DMS79 (cell line): ENCODE results near the gene CATSPERB.
"Not testable (repeated sequence)": the region's sequence is repeated elsewhere in the genome, so short reads cannot be mapped to it uniquely, and the experiment has no call there.

Source experiments
- DNase-seq: peaks from one replicate; lab custom pipeline; 2025; lab: John Stamatoyannopoulos, UW

Gene CATSPERB

DNA sequence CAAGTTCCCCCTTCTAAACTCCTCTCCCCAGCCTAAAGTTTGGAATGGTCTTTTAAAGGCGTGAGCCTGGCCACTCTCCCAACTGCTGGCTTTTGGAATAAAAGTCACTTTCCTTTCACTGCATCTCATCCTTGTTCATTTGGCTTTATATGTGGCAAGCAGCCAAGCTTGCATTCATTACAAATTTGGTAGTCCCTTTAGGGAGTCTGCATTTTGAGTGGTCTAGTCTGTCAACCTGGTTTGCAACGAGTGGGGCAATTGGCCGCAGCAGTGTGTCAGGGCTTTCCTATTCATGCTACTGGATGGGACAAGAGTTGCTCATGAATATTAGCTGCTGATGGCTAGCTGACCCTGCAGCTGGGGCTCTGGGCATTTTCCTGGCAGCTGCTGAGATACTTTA is 57.0 kb downstream of the CATSPERB start:
- DNase-seq, result no peak

- DNase-seq, result no peak
These were observed 62.0 kb downstream of the CATSPERB start for GRCh38 chr14:91669867-91670266.

GRCh38 chr14:91667101-91667500 is 64.8 kb downstream of the CATSPERB start:
- not testable (repeated sequence) for DNase-seq

- DNase-seq, result no peak
These were observed 71.1 kb downstream of the CATSPERB start for GRCh38 chr14:91660790-91661189.

- DNase-seq, result no peak
These were observed 77.0 kb downstream of the CATSPERB start for GRCh38 chr14:91654836-91655235.

DNA sequence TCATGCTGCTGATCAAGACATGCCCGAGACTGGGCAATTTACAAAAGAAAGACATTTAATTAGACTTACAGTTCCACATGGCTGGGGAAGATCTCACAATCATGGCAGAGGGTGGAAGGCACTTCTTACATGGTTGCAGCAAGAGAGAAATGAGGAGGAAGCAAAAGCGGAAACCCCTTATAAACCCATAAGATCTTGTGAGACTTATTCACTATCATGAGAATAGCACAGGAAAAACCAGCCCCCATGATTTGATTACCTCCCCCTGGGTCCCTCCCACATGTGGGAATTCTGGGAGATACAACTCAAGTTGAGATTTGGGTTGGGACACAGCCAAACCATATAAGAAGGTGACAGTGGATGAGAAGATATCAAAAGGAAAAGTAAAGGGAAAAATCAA is 78.4 kb downstream of the CATSPERB start:
- no peak for DNase-seq

- peak; percentile 30 for DNase-seq
These were observed 82.0 kb downstream of the CATSPERB start for GRCh38 chr14:91649930-91650329.

DNA sequence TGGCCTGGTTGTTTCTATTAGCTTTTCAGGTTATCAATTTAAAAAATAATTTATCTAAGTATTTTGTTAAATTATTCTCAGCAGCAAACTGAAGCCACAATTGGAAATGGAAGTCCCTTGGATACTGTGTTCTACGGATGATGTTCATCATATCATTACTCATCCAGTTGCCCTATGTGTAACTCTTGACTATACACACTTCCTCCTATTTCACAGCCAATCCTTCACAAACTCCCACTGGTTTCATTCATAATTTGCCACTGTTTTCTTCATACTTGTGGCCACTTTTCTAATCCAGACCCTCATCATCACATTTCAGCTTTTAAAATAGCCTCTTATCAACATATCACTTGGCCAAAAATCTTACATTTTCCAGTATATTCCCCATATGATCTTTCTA is 84.0 kb downstream of the CATSPERB start:
- DNase-seq, result no peak

DNA sequence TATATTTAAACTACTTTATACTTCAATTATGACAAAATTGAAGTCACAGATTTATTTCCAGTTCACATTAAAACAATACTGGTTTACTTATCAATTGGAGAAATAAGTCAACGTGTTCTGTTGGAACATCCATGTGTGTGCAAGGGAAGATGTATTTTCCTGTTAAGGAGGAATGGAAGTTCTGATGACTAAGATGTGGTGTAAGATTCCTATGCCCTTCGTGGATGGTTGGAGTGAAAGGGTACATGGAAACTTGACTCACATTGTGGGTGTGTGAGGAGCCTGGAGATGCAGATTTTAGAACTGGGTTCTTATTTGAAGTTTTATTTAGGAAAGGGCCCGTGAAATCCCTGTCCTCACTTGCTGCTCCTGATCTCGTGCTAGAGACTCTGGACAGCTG is 95.3 kb downstream of the CATSPERB start:
- no peak for DNase-seq

DNA sequence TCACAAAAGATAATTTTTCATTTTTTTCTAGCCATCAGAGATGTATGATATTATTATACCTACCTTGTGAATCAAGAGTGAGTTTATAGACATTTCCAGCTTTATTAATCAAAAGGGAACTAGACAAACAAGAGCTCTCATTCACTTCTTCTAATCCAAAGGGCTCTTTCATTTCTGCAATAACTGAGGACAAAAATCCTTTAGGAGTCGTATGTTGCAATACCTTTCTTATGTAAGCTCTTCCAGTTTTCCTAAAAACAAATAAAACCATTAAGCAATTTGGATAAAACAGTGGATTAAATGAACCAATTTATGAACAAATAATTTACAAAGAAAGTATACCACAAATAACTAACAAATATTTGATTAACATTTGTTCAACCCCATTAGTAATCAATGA is 107.1 kb downstream of the CATSPERB start:
- DNase-seq, result no peak

GRCh38 chr14:91614187-91614586 is 117.7 kb downstream of the CATSPERB start:
- no peak for DNase-seq

DNA sequence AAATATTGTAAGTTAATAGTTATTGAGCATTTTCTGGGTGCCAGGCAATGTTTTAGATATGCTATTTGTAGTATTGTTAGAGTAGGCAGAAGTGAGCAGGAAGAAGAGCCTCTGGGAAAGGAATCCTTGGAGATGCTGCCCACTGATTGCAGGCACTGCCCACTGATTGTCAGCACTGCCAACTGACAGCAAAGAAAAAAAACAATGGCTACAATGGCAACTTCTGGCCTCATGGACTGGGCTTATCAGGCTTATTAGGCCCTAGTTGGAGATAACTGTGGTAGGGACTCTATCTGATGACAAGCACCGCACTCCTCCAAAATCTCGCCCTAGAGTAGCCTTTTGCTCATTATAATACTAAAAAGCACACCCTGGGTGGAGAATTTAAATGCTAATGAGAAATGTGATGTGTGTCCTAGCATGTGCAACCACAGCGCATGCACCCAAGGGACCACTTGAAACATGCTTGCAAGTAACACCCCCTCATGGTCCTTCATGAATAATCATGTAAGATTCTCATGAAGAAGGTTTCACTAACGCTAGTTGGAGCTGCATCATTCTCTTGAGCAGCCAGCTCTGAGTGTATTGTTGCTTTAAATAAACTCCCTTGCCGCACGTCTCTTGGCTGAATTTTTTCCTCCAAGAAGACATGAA is 118.3 kb downstream of the CATSPERB start:
- no peak for DNase-seq

- no peak for DNase-seq
These were observed 120.4 kb downstream of the CATSPERB start for GRCh38 chr14:91611528-91611927.

- no peak for DNase-seq
These were observed 122.7 kb downstream of the CATSPERB start for GRCh38 chr14:91609161-91609560.

- no peak for DNase-seq
These were observed 124.4 kb downstream of the CATSPERB start for GRCh38 chr14:91607322-91608047.

GRCh38 chr14:91606851-91607250 is 125.0 kb downstream of the CATSPERB start:
- no peak for DNase-seq

GRCh38 chr14:91604611-91605010 is 127.3 kb downstream of the CATSPERB start:
- DNase-seq, result not testable (repeated sequence)

GRCh38 chr14:91599994-91600393 is 131.9 kb downstream of the CATSPERB start:
- no peak for DNase-seq

GRCh38 chr14:91595736-91596135 is 136.2 kb downstream of the CATSPERB start:
- DNase-seq, result no peak

DNA sequence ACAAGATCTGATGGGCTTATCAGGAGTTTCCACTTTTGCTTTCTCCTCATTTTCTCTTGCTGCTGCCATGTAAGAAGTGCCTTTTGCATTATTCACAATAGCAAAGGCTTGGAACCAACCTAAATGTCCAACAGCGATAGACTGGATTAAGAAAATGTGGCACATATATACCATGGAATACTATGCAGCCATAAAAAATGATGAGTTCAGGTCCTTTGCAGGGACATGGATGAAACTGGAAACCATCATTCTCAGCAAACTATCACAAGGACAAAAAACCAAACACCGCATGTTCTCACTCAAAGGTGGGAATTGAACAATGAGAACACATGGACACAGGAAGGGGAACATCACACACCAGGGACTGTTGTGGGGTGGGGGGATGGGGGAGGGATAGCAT is 137.9 kb downstream of the CATSPERB start:
- DNase-seq, result not testable (repeated sequence)

DNA sequence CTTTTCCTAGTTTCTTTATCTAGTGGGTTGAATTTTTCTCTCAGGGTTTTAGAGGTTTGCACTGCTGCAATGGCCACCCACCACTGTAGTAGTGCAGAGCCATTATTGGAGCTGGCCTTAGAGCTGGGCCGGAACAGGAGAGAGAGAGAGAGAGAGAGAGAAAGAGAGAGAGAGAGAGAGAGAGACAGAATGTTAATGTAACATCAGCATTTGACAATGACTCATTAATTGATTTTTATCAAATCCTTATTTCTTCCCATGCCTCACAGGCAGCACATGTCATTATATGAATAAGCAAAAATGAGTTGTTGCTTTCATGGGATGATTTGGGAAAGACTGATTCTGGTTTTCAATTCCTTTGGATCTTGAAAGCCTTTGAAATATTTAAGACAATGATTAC is 145.5 kb downstream of the CATSPERB start:
- DNase-seq, result no peak

- no peak for DNase-seq
These were observed 146.0 kb downstream of the CATSPERB start for GRCh38 chr14:91585856-91586255.

DNA sequence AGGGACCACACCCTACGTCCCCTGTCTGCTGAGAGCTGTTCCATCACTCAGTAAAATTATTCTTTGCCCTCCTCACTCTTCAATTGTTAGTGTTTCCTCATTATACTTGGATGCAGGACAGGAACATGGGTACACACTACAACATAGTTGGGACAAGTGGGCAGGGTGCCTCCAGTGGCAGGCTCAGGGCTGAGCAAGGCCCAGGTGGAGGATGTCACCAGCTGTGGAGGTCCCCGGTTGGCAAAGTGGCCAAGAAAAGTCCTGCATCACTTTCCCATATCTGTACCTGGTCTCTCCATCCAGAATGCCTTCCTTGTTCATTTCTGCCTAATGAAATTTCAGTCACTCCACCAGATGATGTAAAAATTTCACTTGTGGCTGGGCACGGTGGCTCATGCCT is 149.1 kb downstream of the CATSPERB start:
- no peak for DNase-seq
